ENCODE data around the gene UBE2J2.
"Not testable (repeated sequence)": the region's sequence is repeated elsewhere in the genome, so short reads cannot be mapped to it uniquely, and the experiment has no call there.

UBE2J2 gene

DNA sequence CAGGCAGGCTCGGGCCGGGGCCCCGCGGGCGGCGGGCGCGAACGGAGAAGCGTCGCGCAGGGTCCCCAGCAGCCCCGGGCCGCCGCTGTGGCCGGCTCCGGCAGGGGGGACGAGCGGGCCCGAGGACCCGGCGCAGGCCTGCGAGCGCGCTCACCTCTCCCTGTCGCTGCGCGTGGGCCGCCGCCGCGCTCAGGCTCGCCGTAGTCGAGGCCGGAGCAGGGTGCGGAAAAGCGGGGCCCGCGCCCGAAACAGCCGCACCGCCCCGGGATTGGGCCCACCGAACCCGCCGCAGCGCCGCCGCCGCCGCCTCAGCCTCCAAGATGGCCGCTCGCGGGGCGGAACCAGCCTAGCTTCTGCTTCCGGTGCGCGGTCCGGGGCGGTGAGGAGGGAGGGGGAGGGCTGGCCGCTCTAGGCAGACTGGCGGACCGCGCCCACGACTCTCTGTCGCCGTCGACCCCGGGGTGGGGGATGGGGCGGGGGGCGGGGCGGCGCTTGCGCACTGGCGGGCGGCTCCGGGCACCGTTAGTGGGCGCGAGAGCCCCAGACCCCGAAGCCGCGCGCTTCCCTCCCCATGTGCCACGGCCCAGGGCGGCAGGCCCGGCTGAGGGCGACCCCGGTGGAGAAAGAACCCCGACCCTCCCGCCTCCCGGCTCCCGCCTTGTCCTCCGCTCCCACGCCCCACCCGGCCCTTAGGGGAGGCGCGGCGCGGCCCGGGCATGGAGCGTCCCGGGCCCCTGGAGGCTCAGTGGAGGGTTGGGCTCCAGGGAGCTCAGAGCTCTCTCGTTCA lies at the start of gene UBE2J2:
Gene UBE2J2 (minus strand): TSS at position 343 of the 787 bp plus-strand sequence. CDS start 5,862 bp downstream, outside the sequence.
- peak; percentile 83 for DNase-seq
- in situ Hi-C loops (cut with MboI; ENCODE audit: low pct_unique_long_range_greater_than_20kb, low sequenced_read_pairs): no loop called here

DNA sequence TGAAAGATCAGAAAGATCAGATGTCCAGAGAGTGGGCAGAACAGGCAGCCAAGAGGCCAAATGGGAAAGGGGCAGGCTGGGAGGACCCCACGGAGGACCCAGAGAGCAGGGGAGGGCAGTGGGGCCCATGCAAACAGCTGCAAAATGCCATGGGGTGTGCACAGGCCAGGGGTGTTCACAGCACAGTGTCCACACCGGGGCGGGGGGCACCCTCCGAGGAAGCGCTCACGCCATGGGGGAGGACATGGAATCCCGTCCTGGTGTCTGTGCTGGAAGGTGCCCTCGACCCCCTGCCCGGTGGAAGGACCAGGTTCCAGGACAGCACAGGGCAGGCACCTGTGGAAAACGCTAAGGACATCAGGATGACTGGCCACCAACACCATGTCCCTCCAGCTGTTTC lies 49.3 kb upstream of the UBE2J2 start:
- DNase-seq: no peak
- in situ Hi-C loops (cut with MboI; ENCODE audit: low pct_unique_long_range_greater_than_20kb, low sequenced_read_pairs): no loop called here

GRCh38 chr1:1322418-1322817 lies 48.8 kb upstream of the UBE2J2 start:
- DNase-seq: no peak
- in situ Hi-C loops (cut with MboI; ENCODE audit: low pct_unique_long_range_greater_than_20kb, low sequenced_read_pairs): no loop called here

DNA sequence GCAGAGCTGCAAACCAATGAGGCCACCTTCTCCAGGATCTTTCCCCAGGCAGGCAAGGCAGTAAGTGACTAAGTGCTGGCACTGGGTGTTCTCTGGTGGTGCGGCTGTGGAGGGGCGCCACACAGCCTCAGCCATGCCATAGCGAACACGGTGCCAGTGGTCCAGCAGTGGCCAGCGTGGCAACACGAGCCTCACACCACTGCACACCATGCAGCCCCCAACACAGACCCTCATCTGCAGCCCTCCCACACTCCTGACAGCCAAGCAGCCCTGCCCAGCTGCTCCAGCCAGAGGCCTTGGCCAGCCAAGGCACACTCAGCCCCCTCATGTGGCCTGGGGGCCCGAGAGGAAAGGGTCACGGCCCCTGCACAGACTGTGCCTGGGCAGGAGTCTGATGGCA lies 47.8 kb upstream of the UBE2J2 start:
- in situ Hi-C loops (cut with MboI; ENCODE audit: low pct_unique_long_range_greater_than_20kb, low sequenced_read_pairs): no loop called here
- DNase-seq: no peak

- DNase-seq: no peak
Measured at GRCh38 chr1:1320666-1321448, 47.2 kb upstream of the UBE2J2 start.

DNA sequence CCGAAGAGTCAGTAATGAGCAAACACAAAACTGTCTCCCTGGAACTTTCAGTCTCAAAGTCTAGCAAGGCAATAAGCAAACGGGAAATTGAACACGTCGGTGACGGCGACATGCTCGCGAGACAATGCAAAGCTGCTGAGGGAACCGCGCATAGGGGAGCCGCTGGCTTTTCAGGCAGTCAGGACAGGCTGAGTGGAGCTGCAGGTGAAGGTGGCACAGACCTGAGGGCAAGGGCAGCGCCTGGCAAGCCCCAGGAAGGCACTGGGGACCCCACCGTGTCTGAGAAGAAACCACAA lies 45.9 kb upstream of the UBE2J2 start:
- DNase-seq: no peak
- in situ Hi-C loops (cut with MboI; ENCODE audit: low pct_unique_long_range_greater_than_20kb, low sequenced_read_pairs): no loop called here

More at GRCh38 chr1:1320666-1321448, 47.2 kb upstream of the UBE2J2 start:
- in situ Hi-C loops (cut with MboI; ENCODE audit: low pct_unique_long_range_greater_than_20kb, low sequenced_read_pairs): no loop called here

DNA sequence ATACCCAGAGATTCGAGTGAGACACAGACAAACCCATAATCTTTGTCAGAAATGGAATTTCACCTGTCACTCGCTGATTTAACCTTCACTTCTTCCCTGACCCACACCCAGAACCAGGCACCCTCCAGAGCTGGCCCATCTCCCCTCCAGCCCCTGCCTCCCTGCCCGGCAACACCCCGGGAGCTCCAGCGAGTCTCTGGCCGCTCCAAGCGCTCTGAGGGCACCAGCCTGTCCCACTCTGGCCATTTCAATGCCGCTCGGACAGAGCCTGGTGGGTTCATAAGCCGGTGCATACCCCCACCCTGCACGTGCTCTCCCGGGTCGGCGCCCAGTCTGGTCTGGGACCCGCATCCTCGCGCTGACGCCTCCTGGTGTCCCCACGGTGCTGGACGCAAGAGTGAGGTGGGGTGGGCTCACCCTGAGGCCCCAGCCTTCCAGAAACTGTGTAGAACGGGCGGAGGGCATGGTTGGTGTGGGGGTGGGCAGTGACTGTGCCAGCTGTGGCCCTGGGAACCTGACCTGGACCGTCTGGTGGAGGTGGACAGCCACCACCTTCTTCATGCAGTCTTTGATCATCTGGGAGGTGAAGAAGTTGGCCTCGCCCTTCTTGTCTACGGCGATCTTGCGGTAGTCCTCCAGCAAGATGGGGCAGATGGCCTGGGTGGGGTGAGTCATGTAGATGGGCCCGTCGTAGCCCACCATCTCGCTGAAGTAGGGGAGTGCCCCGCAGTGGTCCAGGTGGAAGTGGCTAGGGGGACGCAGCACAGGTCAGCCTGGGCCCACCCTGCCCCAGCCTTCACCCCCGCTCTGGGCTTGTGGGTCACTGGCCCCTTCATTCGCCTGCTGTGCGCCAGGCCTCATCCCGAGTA lies 45.4 kb upstream of the UBE2J2 start:
- DNase-seq: no peak
- in situ Hi-C loops (cut with MboI; ENCODE audit: low pct_unique_long_range_greater_than_20kb, low sequenced_read_pairs): no loop called here

GRCh38 chr1:1318131-1318652 lies 44.5 kb upstream of the UBE2J2 start:
- in situ Hi-C loops (cut with MboI; ENCODE audit: low pct_unique_long_range_greater_than_20kb, low sequenced_read_pairs): no loop called here
- peak; percentile 23 for DNase-seq

- in situ Hi-C loops (cut with MboI; ENCODE audit: low pct_unique_long_range_greater_than_20kb, low sequenced_read_pairs): no loop called here
- DNase-seq: no peak
Measured at GRCh38 chr1:1317420-1317819, 43.8 kb upstream of the UBE2J2 start.

GRCh38 chr1:1316199-1316598 lies 42.5 kb upstream of the UBE2J2 start:
- DNase-seq: not testable (repeated sequence)

GRCh38 chr1:1315435-1315954 lies 41.8 kb upstream of the UBE2J2 start:
- in situ Hi-C loops (cut with MboI; ENCODE audit: low pct_unique_long_range_greater_than_20kb, low sequenced_read_pairs): no loop called here
- DNase-seq: no peak

More at GRCh38 chr1:1316199-1316598, 42.5 kb upstream of the UBE2J2 start:
- in situ Hi-C loops (cut with MboI; ENCODE audit: low pct_unique_long_range_greater_than_20kb, low sequenced_read_pairs): not testable (repeated sequence)

- no peak for DNase-seq
- in situ Hi-C loops (cut with MboI; ENCODE audit: low pct_unique_long_range_greater_than_20kb, low sequenced_read_pairs): no loop called here
Measured at GRCh38 chr1:1314678-1315335, 41.2 kb upstream of the UBE2J2 start.

- no peak for DNase-seq
- in situ Hi-C loops (cut with MboI; ENCODE audit: low pct_unique_long_range_greater_than_20kb, low sequenced_read_pairs): no loop called here
Measured at GRCh38 chr1:1314237-1314586, 40.6 kb upstream of the UBE2J2 start.

DNA sequence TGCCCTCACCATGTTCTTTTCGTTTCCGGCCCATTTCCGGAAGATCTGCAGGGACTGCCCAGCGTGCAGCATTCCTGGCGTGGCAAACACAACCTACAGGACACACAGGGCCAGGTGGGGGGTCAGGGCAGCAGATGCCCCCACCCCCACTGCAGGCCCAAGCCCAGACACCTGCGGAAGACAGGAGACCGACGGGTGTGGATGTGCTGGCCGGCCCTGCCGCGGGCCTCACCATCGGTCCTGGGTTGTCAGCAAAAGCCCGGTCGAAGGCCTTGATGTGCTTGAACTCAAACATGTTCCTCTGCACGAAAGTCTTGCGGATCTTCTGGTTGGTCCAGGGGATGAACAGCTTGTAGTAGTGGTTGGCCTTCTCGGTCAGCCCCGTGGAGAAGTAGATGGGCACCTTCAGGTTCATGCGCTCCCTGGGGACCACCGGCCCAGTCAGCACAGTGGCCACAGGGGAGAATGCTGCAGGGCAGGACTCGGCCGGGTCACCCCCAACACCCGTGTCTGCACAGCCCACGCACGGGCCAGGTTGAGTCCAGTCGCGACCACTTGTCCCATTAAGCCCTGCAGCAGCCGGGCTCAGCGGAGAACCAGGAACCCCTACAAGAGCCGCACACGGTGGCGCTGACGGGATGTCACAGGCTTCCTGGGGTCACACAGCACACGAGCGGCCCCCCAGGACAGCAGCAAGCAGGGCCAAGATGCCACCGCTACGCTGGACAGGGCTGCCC lies 40.0 kb upstream of the UBE2J2 start:
- in situ Hi-C loops (cut with MboI; ENCODE audit: low pct_unique_long_range_greater_than_20kb, low sequenced_read_pairs): no loop called here
- no peak for DNase-seq

DNA sequence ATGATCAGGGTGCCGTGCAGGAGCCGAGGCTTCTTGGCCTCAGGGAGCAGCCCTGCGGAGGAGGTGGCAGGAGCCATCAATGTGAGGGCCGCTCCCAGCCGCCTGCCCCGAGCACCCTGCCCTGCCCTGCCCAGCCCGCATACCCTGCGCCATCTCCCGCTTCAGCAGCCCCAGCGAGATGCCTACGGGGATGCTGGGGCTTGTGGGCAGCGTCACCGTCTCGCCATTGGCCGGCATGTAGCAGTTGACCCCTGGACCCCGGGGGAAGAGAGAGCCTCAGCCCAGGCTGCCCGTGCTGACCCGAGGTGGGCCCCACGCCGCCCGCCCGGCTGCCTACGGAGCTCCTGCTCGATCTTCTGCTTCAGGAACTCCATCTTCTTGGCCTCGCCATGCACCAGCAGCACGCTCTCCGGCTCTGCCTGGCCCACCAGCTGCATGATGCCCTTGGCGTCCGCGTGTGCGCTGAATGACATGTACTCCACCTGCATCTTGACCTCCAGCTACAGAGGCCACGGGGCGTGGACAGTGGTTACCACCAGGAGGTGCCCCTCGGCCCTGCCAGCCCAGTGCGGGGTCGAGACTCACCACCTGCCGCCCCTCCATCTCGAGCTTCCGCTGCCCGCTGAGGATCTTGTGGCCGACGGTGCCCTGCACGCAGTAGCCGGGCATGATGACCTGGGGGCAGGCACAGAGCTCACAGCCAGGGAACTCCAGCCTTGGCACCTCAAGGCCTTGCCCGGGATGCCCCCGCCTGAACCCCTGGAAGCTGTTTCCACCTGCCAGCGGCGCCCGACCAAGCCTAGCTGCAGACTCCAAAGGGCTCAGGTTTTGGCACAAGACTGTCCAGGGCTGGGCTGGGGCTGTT lies 39.0 kb upstream of the UBE2J2 start:
- DNase-seq: no peak
- in situ Hi-C loops (cut with MboI; ENCODE audit: low pct_unique_long_range_greater_than_20kb, low sequenced_read_pairs): no loop called here

DNA sequence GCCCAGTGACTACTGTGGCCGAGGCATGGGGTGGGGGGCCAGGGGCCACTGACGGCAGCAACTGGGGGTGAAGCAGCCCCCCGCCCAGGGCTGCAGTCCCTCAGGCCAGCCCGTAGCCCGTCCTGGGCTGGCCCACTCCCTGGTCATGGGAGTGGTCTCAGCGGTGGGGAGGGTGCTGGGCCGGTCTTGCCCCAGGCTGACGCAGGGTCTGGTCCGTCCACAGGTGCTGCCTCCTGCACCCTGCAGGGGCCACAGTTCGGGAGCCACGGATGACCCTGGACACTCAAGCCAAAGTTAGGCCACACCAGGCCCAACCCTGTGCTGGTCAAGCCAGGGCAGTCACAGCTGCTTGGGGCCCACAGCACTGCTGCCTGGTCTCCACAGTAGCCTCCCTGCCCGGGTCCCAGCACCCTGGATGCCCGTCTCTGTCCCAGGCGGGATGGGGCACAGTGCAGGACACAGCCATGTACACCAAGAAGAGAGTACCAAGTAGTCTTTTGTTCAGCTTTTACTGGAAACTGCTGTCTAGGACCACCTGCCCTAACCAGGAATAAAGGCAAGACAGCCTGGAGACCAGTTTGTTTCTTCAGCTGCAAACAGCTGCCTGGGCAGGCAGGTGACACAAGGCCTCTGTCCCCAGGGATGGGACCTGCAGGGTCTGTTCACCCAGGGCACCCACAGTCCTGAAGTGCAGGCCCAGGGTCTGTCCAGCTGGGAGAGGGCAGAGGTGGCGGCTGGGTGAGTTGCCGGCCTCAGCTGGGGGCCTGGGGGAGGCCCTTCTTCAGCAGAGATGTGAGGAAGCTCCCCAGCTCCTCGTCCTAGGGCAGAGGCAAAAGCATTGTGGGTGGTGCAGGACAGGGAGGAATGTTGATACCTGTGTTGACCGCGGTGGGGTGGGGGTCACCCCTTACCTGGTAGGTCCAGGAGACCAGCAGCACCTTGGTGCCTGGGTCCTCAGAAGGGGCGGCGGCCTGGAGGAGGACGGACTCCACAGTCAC lies 37.8 kb upstream of the UBE2J2 start:
- no peak for DNase-seq

More for the DNA sequence above, 37.8 kb upstream of the UBE2J2 start:
- in situ Hi-C loops (cut with MboI; ENCODE audit: low pct_unique_long_range_greater_than_20kb, low sequenced_read_pairs): no loop called here
